HG02852 (cell line): ENCODE measurements around the gene DIDO1.

Source experiments
- ATAC-seq: cut with Tn5 transposase; IDR thresholded peaks from one replicate; pipeline ENCODE4 v1.9.1; 2021; ENCODE audit warnings: mild to moderate bottlenecking, moderate library complexity; ENCODE audit not compliant: unreplicated experiment

DIDO1 gene

DNA sequence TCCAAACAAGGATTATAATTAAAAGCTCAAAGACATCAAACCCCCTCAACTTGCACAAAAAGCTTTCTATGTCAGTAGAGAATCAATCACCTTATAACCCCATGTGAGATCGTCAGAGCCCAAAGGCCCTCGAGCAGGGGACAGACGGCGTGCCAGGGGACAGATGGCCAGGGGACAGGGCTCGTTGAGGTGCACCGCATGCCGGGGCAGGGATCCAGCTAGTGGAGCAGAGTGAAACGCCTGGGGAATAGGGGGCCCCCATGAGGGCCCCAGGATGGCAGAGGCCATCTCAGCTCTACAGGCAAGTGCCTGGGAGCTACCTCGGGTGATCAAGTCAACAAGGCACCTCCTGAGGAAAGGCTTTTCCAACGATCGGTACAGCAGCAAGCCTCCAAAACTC lies 28.6 kb downstream of the DIDO1 start:
- no peak for ATAC-seq

DNA sequence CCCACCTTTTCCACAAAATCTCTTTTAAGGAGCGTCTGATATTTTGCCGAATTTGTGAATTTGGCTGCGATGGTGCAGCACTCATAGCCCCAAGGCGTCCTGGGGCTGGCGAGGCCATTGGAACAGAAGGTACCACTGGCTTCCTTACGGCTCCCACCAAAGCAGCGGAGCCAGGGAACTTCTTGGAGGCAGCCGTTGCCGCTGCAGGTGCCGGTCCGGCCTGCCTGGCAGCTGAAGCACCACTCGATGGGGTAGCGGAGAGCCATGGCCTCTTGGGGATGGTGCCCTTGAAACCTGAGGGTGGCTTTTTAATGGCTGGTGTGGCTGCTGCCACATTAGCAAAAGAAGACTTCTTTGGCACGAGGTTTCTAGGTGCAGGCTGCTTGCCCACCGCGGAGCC lies 29.8 kb downstream of the DIDO1 start:
- no peak for ATAC-seq

DNA sequence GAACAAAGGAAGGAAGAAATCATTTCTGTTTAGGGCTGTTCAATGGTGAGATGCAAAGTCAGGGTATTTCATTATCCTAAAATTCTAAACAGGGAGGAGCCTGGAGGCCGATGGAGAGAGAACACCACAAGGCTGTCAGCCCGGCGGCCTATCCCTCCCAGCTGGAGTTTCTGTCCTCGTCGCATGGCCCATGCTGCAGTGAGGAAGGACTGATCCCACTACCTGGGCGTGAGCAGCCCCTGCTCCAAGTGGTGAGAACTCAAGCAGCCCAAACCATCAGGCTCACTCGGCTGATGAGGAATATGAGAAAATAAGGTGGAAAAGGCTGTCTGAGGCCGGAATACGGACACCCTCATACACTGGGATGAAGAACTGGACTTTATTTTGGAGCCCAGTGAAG lies 30.8 kb downstream of the DIDO1 start:
- ATAC-seq, result no peak

DNA sequence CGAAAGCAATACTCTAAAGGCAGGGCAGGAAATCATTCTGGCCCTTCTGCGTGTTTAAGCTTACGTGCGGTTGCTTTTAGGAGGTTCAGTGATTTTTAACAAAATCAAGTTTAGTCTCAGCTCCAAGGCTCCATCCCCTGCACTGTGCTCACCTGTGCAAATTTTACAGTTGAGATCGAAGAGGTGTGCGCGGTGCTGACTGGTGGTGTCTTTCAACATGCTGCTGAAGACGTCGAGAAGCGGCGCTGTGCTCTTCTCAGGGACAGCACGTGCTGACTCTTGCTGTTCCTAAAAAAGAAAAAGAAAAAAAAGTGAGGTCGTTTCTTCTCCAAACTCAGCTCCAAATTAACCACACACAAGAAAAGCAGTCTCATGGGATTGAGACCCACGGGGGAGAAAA lies 32.0 kb downstream of the DIDO1 start:
- ATAC-seq, result no peak

DNA sequence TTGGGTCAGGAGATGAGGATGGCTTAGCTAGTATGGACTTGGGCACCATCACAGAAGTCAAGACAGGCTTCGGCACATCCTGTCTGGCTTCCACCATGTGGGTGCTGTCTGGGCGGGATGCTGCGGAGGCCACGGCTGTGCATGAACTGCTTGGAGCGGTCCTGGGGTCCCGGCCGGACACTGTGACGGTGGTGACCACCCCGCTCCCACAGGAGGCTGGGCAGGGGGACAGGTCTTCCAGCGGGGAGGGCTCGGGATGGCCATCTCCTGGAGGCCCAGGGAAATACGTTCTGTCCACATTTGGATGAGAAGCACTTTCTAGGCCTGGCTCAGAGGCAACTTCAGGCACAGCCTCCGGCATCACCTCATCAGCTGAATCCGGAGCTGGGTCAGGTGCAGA lies 32.6 kb downstream of the DIDO1 start:
- no peak for ATAC-seq

DNA sequence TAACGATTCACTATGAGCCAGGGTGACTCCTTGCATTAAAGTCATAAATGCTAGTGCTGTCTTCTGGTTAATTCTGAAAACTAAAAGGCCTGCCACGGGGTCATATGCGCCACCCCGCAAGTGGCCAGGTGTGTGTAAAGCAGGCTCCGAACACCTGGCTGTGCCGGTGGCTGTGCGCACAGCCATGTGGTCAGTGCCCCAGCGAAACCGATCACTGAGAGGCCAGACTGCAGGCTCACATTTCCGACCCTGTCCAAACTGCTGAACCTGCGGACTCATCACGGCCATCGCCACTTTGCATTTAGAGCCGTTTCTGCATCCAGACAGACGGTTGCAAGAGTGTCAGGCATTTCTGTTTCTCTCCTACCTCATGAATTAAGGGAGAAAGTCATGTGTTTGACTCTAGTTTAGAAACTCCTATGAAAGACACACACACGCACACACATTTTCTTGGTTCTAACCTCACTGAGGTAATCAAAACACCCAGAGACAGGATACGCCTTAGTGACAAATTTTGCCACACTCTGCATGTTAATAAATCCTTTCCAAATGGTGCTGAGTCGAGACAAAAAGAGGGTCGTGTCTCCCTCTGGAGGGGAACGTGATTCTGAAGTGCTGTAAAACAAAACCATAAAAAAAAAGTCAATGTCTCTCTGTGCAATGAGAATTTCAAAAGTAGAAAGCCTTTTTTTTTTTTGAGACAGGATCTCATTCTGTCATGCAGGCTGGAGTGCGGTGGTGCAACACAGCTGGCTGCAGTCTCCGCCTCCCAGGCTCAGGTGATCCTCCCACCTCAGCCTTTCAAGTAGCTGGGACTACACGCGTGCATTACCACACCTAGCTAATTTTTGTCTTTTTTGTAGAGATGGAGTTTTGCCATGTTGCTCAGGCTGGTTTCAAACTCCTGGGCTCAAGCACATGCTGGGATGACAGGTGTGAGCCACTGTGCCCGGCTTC lies 33.7 kb downstream of the DIDO1 start:
- ATAC-seq, result no peak

DNA sequence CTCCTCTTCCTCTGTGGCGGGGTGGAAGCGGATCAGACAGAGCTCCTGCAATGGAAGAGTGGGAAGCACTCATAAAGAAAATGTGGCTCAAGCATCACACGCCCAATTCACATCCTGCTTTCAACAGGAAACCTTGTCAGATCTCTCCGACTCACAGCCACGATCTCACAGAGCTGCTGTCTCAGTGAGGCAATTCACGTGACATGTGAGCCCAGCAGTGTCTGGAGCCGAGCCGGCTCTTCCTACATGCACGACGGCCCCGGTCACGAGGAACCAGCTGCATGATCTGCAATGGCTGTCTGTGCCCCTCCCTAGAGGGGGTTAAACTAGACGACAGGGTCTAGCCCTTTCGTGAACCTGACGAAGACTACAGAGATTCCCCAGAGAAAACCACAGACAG lies 35.2 kb downstream of the DIDO1 start:
- no peak for ATAC-seq

DNA sequence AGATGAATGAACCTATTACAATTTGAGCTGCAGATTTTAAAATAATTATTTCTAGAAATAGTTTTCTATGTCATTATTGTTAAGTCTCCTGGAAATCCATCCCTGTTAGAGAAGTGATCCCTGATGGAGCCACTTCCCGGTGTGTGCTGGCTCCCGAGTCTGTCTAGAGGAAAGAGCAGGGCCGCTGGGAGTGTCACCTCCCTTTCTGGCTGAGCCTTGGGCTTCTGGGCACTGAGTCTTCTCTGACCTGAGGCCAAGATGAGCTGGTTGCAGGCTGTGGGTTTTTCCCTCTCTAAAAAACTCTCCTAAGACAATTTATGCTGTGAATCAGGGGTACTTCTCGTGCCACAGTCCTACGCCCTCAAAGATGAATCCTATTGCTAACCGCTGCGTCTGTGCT lies 35.9 kb downstream of the DIDO1 start:
- ATAC-seq, result no peak

DNA sequence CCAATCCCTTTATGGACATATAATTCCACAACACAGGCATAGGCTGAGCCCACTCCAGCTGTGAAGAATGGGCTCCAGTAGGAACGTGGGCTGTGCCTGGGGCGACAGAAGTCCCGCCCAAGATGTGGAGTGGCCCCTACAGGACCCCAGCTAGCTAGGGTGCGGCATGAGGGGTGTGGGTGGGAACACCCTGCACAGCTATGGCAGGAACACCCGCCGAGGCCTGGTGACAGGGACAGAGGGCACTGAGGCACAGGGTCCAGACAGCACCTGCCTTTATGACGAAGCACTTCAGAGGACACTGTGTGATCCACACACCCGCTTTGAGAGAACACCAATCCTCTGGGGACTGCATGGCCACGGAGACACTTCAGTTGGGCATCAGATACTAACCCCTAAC lies 36.4 kb downstream of the DIDO1 start:
- no peak for ATAC-seq

DNA sequence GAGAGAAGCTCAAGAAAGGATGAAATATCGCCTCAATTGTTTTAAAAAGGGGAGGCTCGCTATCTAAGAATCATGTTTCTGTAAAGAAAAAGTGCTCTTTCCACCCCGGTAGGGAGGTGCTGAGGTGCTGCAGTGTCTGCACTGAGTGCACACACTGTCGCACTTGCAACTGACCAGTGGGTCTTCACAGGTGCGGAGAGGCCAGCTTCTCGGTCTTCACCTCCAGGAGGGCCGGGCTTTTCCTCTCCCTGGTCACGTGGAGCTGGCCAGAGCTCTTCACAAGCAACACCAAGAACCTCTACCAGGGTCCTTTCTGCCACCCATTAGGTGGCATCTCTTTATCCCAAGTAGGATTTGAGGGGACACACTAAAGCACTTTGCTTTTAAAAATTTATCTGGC lies 36.9 kb downstream of the DIDO1 start:
- ATAC-seq, result no peak

DNA sequence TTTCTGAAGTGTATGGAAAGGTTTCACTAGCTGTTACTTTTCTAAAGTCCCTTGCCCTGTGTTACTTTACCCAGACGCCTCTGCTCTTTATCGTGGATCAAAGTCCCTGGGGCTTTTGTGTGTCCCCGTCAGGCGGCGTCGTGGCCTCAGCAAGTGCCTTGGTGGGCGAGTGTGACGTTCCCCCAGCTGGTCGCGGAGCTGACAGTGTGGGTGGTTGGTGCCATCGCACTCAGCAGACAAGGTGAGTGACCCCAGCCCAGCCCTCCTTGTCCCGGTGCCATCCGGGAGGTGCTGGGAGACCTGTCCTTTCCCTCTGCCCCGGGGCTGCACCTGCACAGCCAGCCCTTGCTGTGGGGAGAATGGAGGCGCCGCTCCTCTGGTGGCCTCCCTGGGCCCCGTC lies 37.4 kb downstream of the DIDO1 start:
- no peak for ATAC-seq

DNA sequence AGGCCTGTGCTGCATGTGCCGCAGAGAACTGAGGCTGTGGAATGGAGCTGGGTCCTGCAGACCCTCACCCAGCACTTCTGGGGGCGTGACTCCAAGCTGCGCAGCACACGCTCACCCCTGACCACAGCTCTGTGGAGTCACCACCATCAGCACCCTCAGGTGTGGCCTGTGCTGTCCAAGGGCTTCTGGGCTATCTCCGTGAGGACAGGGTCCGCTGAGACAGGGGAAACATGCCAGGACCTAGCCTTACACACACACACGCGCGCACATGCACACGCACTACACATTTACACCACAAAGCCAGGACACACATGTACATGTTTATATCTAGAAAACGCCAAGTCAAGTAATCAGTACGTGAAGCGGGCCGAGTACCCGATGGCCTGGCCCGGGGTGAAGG lies 37.9 kb downstream of the DIDO1 start:
- no peak for ATAC-seq

DNA sequence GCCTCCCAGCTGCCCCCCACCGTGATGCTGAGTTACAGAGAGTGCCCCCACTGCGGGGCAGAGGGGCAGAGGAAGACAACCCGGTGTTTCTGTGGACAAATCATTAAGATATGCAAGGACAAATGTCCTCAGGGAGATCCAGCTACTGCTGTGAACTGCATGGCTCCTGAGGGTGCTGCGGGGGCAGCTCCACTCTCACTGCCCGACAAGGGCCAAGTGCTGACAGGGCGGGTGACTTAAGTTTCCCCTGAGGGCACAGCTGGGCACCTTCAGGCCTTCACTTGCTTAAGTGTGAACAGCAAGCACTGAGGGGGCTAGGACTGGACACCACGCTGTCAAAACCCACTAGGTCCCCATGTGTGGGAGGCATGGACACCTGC lies 38.5 kb downstream of the DIDO1 start:
- ATAC-seq, result no peak

DNA sequence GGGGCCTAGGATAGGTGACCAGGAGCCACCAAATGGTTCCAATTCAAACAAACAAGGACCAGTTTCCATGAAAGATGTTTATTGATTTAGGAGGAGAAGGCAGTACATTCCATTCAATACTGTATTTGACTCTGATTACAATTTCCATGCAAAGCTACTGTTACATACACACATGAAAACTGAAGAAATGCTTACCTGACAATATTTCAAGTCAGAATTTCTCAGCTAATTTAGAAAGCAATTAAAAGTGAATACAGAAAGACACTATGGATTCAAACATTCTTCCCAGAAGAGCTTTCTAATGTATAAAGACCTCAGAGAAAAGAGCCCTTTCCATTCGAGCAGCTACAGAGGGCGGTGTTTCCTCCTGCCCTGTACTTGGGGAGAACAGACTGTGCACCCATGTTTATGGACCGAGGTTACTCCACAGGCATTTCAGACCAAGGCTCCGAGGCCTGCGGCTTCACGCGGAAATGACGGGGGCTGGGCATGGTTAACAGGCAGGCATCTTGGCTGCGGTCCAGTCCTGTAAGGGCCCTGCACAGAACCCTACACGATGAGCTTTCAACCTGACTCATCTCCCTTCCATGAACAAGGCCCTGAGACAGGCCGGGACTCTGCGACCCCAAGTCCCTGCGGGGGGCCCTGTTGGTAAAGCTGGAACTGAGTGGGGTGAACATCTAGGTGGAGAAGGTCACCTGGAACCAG lies 39.0 kb downstream of the DIDO1 start:
- no peak for ATAC-seq

DNA sequence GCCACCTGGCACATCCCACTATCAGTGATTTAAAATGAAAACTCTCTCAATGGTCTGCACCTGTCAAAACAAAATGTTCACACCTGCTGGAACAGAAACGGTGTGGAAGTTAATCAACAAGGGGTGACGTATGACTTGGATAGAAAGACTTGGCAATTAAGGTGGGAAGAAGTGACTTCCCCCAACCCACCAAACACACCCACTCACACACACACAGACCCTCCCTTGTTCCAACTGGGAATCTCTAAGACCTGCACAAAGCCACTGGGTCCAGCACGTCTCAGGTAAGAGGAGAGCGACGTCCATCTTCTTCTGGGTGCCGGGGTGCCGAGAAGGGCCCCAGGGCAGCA lies 39.6 kb downstream of the DIDO1 start:
- no peak for ATAC-seq

DNA sequence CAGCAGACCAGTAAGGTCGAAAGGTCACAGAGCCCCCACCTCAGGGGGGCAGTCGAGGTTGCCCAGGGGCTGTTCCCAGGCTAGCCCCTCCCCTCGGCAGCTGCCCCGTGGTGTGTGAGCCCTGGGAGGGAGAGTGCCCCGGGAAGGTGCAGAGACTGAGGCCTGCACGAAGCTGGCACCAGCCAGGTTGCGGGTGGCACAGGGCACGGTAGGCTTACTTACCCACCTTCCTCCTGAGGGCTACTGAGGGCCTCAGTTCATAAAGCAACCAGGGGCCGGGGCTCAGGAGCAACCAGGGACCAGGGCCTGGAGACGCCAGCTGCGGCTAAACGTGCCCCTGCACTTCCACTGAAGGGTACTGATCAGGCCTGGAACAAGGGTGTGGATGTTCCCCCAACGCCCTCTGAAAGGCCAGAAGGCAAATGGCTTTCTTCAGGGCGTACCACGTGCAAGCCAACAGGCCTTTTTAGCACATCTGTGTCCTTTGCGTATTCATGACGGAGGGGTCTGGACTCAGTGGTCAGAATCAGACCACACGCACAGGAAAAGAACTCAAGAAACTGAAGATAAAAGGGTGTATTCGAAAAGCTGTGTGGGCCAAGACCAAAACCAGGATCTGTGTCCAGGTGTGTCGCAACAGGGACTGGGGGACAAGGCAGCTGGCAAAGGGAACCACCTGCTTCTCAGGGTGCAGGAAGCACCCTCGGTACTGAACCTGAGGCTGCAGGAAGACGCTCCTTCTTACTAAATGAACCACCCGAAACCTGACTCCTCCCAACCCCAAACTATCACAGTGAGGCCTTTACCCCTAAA lies 40.2 kb downstream of the DIDO1 start:
- no peak for ATAC-seq

DNA sequence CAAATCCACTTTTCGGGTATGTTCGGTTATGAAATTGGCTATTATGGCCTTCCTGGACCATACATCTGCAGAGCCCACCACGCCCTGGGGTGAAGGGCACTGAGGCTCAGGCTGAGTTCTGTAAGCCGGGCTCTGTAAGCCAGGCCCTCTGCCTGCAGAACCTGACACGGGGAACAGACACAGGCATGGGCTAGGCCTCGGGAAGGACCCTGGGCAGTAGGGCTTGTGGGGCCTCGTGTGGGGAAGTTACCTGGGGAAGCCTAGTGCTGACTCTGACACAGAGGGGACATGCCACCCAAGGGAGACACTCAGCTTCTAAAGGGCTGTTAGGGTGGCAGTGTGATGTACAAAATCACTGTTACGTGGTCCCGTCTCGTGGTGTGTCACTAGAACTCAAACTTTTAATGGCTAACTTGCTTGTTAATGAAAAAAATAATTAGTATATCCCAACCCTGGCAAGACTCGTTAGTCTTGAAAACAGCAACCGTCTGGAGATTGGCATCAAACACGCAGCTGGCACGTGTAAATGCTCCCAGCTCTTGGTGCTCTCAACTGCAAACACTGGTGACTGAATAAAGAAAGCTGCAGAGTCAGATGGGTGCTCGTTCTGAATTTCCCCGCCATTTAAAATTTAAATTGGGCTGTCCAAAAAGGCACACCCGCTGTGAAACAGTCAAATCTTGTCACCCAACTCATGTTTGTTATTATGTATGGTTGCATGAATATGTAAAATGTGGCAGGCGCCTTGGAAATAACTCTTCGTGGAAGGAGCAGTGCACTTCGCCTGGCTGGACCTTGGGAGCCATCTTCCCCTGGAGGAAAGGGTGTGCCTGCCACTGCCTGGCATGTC lies 41.0 kb downstream of the DIDO1 start:
- no peak for ATAC-seq

DNA sequence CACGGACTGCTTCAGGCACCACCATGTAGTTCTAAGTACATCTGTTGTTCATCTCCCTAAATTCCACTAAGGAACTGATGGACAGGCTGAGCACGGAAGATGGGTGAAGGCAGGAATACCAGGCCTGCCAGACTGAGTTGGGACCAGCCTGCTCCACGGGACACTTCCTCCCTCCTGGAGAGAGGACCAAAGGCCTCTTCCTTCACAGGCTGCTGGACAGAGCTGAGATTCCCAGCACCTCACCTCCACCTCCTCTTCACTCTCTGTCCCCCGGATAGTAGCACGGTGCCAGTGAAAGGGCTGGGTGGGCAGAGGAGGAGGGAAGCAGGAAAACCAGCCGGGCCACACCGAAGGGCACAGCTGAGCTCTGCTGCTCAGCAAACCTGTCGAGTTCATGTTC lies 41.7 kb downstream of the DIDO1 start:
- no peak for ATAC-seq

DNA sequence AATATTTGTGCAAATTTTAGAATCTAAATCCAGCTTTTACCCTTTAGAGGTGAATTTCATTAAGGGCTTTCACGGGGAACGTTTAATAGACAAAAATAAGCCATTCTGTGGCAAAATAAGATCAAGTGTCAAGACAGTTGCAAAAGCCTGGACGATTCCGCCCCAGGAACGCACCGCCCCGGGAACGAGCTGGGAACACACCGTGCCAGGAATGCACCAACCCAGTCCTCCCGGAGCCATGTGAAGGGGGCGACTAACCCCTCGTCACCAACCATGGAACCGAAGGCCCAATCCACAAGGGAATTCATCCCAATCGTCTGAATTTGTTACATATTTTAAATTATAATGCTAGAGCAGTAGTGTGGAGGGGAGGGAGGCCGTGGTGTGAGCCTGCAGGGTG lies 43.9 kb downstream of the DIDO1 start:
- no peak for ATAC-seq

DNA sequence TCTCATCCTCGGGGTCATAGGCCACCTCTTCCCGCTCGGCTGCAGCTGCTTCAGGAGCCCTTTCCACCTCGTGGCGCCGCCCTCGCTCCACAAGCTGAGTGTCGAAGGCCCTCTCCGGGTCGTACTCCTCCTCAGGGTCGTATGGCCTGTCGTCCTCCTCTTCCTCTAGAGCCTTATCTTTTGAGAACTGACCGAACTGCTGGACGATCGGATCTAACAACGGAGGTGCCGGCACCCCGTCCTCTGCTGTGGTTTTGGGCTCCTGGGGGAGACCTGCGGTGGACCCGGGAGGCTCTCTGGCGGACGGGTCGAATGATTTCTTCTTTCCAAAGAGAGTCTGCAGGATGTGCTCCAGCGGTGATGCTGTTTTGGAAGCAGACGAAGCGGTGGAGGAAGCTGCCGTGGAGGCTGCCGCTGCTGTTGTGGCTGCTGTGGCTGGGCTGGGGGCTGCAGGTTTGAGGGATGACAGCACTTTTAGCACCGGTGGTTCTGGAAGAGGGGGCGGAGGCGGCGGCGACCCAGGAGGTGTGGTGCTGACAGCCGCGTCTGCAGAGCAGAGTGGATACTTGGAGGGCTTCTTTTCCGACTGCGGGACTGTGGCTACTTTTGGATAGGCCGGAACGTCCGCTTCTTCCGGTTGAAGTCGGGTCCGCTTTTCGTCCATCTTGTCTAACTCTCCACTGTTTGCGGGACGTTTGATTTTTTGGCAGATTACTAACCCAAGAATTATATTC lies 44.5 kb downstream of the DIDO1 start:
- ATAC-seq, result no peak
